ENCODE results near the gene LARP4B. TPM values are rescaled to one million over a fixed set of nuclear protein-coding genes. Genes with fewer than 3 reads are reported as not detected.

LARP4B gene
- total RNA-seq, 4 donors from 2014 or later: 51.2 to 60.8 (median 56.5) TPM

DNA sequence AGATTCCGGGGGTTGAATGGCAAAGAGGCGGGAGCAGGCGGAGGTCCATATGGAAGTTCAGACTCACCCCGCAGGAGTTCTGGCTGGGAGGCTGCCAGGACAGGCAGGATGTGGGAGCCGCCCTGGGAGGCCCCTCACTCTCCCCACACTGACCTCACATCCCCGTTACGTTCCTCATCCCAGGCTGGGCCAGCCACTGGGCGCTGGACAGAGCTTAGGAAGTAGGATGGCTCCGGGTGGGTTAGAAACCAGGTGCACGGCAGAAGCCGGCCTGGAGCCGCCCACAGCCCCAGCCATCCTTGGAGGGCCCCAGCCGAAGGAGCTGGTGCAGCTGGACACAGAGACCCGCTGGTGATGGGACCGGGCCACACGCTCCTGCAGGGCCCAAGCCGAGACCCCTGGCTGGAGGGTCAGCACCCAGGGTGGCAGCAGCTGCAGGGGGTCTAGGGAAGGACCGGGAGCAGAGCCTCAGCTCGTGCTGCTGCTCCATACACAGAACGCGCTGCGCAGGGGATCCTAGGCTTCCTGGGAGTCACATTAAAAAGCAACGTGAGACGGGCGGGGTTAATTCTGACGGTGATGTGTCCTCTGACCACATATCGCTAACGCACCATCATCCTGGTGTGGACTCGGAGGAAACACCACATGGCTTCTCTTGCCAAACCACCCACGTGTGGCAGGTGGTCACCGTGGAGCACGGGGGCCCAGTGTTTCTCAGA, 143.4 kb downstream of the LARP4B start:
- TF ChIP-seq, protein P1, sequence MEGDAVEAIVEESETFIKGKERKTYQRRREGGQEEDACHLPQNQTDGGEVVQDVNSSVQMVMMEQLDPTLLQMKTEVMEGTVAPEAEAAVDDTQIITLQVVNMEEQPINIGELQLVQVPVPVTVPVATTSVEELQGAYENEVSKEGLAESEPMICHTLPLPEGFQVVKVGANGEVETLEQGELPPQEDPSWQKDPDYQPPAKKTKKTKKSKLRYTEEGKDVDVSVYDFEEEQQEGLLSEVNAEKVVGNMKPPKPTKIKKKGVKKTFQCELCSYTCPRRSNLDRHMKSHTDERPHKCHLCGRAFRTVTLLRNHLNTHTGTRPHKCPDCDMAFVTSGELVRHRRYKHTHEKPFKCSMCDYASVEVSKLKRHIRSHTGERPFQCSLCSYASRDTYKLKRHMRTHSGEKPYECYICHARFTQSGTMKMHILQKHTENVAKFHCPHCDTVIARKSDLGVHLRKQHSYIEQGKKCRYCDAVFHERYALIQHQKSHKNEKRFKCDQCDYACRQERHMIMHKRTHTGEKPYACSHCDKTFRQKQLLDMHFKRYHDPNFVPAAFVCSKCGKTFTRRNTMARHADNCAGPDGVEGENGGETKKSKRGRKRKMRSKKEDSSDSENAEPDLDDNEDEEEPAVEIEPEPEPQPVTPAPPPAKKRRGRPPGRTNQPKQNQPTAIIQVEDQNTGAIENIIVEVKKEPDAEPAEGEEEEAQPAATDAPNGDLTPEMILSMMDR (IDR thresholded peaks at IDR 0.05; ENCODE audit: low read depth): no peak

GRCh38 chr10:786633-787474, 144.7 kb downstream of the LARP4B start:
- TF ChIP-seq, protein P1 (IDR thresholded peaks at IDR 0.05; ENCODE audit: low read depth): no peak

DNA sequence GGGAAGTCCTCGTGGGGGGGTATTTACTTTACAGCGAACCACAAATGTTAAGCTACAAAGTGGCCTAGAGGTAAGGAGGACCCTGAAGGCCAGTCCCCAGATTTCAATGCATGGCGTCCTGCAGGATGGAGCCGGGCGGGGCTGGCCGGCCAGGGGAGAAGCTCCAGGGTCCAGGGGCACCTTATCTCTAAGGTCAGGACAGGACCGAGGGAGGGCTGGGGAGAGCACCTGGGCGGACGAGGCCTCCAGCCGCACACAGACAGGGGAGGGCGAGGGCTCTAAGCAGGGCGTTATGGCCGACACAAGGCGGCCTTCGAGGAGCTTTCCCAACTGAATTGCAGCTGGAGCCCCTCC, 145.7 kb downstream of the LARP4B start:
- TF ChIP-seq, protein P1 (IDR thresholded peaks at IDR 0.05; ENCODE audit: low read depth): no peak

- TF ChIP-seq, protein P1 (IDR thresholded peaks at IDR 0.05; ENCODE audit: low read depth): no peak
Measured at GRCh38 chr10:785089-785860, 146.2 kb downstream of the LARP4B start.

GRCh38 chr10:784403-785088, 147.0 kb downstream of the LARP4B start:
- TF ChIP-seq, protein P1 (IDR thresholded peaks at IDR 0.05; ENCODE audit: low read depth): no peak

DNA sequence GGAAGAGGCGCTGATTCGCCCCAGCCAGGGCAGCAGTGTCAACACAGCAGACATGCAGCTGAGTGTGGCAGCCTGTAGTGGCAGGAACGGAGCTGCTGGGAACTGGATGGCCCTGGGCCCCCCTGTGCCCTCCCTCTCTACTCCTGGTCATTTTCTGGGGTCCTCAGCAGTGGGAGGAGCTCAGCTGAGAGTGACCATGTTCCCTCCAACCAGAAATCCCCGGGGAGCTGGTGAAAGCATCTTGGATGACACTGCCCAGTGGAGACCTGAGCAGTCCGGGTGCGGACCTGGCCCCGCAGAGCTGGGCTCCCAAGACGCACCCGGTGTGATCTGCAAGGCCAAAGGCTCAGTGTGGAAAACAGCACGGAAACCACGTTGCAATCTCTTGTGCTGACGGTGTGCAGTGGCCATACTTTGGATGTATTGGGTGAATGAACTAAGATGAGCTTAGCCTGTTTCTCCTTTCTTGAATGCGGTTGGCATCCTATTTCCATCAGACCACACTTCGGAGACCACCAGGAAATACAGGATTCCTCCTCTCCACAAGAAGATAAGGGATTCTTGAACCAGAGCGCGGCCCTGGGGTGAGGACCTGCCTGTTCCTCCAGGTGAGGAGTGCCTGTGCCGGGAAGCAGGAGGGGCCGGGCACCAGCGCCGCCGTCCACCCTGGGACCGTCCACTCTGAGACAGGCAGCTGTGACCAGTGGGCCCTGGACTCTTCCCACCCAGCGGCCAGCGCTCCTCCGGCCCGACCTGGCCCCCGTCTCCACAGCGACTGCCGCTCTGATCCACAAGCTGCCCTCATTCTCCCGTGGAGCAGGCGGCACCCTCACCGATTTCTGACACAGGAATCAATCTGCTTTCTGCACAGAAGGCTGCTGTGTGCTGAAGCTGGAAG, 148.5 kb downstream of the LARP4B start:
- TF ChIP-seq, protein P1 (IDR thresholded peaks at IDR 0.05; ENCODE audit: low read depth): no peak

All from subcutaneous adipose tissue (tissue), 4 donors.